OCI-LY7 (cell line): ENCODE measurements around the gene PPP1R3E. TPM values are rescaled to one million over a fixed set of nuclear protein-coding genes. Genes with fewer than 3 reads are reported as not detected.

Experiments
- BruUV-seq: library from RNA; stranded (reverse); fragments of 400-500 nt; replicated peaks from 2 replicates; lab custom pipeline; 2021; lab: Mats Ljungman, UMichigan
- CTCF ChIA-PET: fragments of 300-600 bp; sonication (Branson Sonifier 250); formaldehyde crosslinking; loops from one replicate; lab custom pipeline; 2022; ENCODE audit warnings: antibody characterized with exemption; ENCODE audit not compliant: unreplicated experiment; lab: Charles Lee
- POLR2A ChIA-PET: fragments of 300-600 bp; sonication (Branson Sonifier 250); formaldehyde crosslinking; loops from one replicate; lab custom pipeline; 2022; ENCODE audit warnings: antibody characterized with exemption; lab: Charles Lee
- DNase-seq: peaks from one replicate; pipeline ENCODE4 v3.0.0-alpha.2; 2015; ENCODE audit warnings: low spot score
- H2AFZ ChIP-seq: fragments of 200-600 bp; sonication (generic), shearing (Covaris generic); 2 replicates; pipeline ENCODE4 v1.6.1; 2014; ENCODE audit warnings: mild to moderate bottlenecking, antibody characterized with exemption, low read length, moderate library complexity
- H3K27ac ChIP-seq: fragments of 200-600 bp; sonication (generic); 2 replicates; pipeline ENCODE4 v1.5.1; 2014; ENCODE audit warnings: mixed run types, low read depth, mild to moderate bottlenecking, moderate library complexity, low read length, inconsistent platforms; ENCODE audit not compliant: poor library complexity, severe bottlenecking
- H3K36me3 ChIP-seq: fragments of 200-600 bp; sonication (generic); 2 replicates; pipeline ENCODE4 v1.6.1; 2014; ENCODE audit warnings: mild to moderate bottlenecking, antibody characterized with exemption, low read length, moderate library complexity, mixed read lengths; ENCODE audit not compliant: insufficient read depth
- H3K4me1 ChIP-seq: fragments of 200-600 bp; sonication (generic); 2 replicates; pipeline ENCODE4 v1.5.1; 2014; ENCODE audit warnings: mild to moderate bottlenecking, low read length; ENCODE audit not compliant: insufficient read depth, poor library complexity, severe bottlenecking
- H3K4me2 ChIP-seq: fragments of 200-600 bp; sonication (generic); 2 replicates; pipeline ENCODE4 v1.6.1; 2014; ENCODE audit warnings: mild to moderate bottlenecking, low read length
- H3K4me3 ChIP-seq: fragments of 200-600 bp; sonication (generic); 2 replicates; pipeline ENCODE4 v1.5.1; 2014; ENCODE audit warnings: mild to moderate bottlenecking, low read depth, low read length; ENCODE audit not compliant: poor library complexity, severe bottlenecking
- H3K79me2 ChIP-seq: fragments of 200-600 bp; sonication (generic); 2 replicates; pipeline ENCODE4 v1.6.1; 2016; ENCODE audit warnings: low read depth, mild to moderate bottlenecking, low read length, moderate library complexity, mixed read lengths; ENCODE audit not compliant: insufficient read depth
- H3K9me2 ChIP-seq: fragments of 200-600 bp; sonication (generic); 2 replicates; pipeline ENCODE4 v1.6.1; 2016; ENCODE audit warnings: mild to moderate bottlenecking, low read length, mixed read lengths; ENCODE audit not compliant: insufficient read depth
- H3K9me3 ChIP-seq: fragments of 200-600 bp; sonication (generic); 2 replicates; pipeline ENCODE4 v1.6.1; 2014; ENCODE audit warnings: mild to moderate bottlenecking, mixed run types, low read length, mixed read lengths
- H4K20me1 ChIP-seq: fragments of 200-600 bp; sonication (generic); 2 replicates; pipeline ENCODE4 v1.6.1; 2014; ENCODE audit warnings: mild to moderate bottlenecking, antibody characterized with exemption, low read length, moderate library complexity, mixed read lengths; ENCODE audit not compliant: insufficient read depth
- EZH2phosphoT487 ChIP-seq: fragments of 200-600 bp; sonication (generic); IDR thresholded peaks from 2 replicates; pipeline ENCODE4 v1.6.1; 2018; ENCODE audit warnings: low read depth, borderline replicate concordance, mild to moderate bottlenecking, mixed run types, antibody characterized with exemption, low read length, moderate library complexity, mixed read lengths
- intact Hi-C: fragments of 100-400 bp; cut with micrococcal nuclease; formaldehyde crosslinking; loops from one replicate; pipeline ENCODE4 v1.10.0; 2022; ENCODE audit not compliant: unreplicated experiment
- total RNA-seq, 2 experiments: library from RNA; depleted of rRNA in 1 of 2; stranded (reverse); fragments of >200 nt in 1 of 2; shearing (Covaris generic) in 1 of 2; gene quantifications; 2 replicates each; pipeline ENCODE4 v1.2.3, GENCODE V29; 2014 to 2022
- TF ChIP-seq, protein P1 (sequence below): fragments of 200-600 bp; sonication (generic); conservative IDR thresholded peaks from 2 replicates; pipeline ENCODE4 v1.5.1; 2014; ENCODE audit warnings: mild to moderate bottlenecking, antibody characterized with exemption, low read length, moderate library complexity, mixed read lengths

Gene PPP1R3E
- total RNA-seq, 2 experiments from 2014 or later = 31.0 to 95.5 TPM

DNA sequence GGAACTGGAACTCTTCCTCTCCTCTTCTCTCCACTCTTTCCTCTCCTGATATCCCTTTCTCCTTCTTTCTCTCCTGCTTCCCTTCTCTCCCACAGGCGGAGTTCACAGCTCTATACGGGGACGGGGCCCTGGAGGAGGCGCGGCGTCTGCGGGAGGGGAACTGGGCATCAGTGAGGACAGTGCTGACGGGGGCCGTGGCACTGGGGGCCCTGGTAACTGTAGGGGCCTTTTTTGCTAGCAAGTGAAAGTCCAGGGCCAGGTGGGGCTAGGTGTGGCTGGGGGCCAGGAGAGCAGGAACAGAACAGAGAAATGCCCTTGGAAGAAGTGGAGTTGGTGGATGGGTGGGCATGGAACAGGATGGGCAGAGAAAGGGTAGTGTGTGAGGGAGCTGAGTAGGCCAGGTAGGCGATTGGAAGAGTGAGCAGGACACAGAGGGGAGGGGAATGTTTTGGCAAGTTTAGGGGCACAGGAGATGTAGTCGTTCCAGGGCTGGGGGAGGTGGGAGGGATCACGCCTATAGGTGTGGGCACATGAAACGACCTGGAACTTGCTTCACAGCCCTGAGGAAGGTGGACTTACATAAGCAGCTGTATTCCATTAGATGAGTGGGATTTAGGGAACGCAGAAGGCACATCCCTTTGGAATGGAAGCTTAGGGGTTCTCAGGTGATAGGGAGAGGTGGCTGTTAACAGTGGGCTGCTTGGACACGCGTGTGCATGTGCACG lies 6.2 kb upstream of the PPP1R3E start:
- no peak for TF ChIP-seq EZH2phosphoT487
- TF ChIP-seq, protein P1, sequence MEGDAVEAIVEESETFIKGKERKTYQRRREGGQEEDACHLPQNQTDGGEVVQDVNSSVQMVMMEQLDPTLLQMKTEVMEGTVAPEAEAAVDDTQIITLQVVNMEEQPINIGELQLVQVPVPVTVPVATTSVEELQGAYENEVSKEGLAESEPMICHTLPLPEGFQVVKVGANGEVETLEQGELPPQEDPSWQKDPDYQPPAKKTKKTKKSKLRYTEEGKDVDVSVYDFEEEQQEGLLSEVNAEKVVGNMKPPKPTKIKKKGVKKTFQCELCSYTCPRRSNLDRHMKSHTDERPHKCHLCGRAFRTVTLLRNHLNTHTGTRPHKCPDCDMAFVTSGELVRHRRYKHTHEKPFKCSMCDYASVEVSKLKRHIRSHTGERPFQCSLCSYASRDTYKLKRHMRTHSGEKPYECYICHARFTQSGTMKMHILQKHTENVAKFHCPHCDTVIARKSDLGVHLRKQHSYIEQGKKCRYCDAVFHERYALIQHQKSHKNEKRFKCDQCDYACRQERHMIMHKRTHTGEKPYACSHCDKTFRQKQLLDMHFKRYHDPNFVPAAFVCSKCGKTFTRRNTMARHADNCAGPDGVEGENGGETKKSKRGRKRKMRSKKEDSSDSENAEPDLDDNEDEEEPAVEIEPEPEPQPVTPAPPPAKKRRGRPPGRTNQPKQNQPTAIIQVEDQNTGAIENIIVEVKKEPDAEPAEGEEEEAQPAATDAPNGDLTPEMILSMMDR = no peak
- intact Hi-C loops = loop anchor here (10.0 kb wide), 1 partner anchor 836 kb away; the partner anchor contains the start of genes EMC9, PSME2 and RNF31
- Histone ChIP-seq H3K4me3 (no peak overlapping the region), H3K4me1 (peaks cover 28% of the 10 kb centered on the region), H3K9me3 (no peaks in the 10 kb centered on the region), H3K79me2 (no peaks in the 10 kb centered on the region; the same call in 1 of the 2 replicates), H4K20me1 (no peaks in the 10 kb centered on the region), H3K27ac (no peak overlapping the region), H3K9me2 (no peaks in the 10 kb centered on the region), H3K4me2 (no peak overlapping the region), H2AFZ (no peak overlapping the region), H3K36me3 (no peaks in the 10 kb centered on the region; the same call in 1 of the 2 replicates)
- no TSS peak for BruUV-seq
- DNase-seq = no peak
- POLR2A ChIA-PET = interaction anchor here (9.4 kb wide), 1 partner anchor 12 kb away, joined by 122 read pairs; the partner anchor contains the start of gene PABPN1
- CTCF ChIA-PET = no interaction called here

DNA sequence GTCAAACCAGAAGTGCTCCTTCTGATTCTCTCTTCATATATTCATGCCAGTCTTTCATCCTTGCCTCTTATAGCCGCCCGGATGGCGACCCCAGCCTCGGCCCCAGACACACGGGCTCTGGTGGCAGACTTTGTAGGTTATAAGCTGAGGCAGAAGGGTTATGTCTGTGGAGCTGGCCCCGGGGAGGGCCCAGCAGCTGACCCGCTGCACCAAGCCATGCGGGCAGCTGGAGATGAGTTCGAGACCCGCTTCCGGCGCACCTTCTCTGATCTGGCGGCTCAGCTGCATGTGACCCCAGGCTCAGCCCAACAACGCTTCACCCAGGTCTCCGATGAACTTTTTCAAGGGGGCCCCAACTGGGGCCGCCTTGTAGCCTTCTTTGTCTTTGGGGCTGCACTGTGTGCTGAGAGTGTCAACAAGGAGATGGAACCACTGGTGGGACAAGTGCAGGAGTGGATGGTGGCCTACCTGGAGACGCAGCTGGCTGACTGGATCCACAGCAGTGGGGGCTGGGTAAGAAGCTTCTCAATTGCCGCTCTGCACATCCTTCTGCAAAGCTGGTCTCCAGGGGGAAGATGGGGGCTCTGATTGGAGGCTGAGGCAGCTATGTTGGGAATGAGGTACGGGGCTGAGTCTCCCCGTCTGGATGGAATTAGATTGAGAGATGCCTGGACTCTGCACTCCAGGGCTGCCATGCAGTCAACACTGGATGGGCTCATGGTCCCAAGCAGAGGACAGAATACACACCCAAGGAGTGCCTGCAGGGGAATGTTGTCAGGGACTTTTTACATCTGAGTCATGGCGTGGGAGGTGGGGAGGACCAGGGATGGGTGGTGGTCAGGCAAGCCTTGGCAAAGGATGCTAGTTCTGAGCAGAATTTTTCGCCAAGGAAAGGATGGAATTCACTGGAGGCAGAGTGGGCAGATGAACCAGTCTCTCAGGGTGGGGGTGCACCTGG lies 5.3 kb upstream of the PPP1R3E start:
- H4K20me1 ChIP-seq = no peaks in the 10 kb centered on the region
- CTCF ChIA-PET = interaction anchor here (1.4 kb wide), 1 partner anchor 13 kb away, joined by 4 read pairs; no protein-coding TSS in a partner anchor
- no peak overlapping the region for H3K27ac ChIP-seq
- H3K4me3 ChIP-seq = no peak overlapping the region
- TF ChIP-seq, protein P1 = no peak
- TF ChIP-seq EZH2phosphoT487 = no peak
- DNase-seq = no peak
- intact Hi-C loops = loop anchor here (2.0 to 10.0 kb wide), 2 partner anchors 13 to 837 kb away; partner anchors contain the start of genes EMC9, PABPN1, PSME2 and RNF31
- POLR2A ChIA-PET = interaction anchor here (9.4 kb wide), 1 partner anchor 13 kb away, joined by 122 read pairs; the partner anchor contains the start of gene PABPN1
- no TSS peak for BruUV-seq
- no peaks in the 10 kb centered on the region; the same call in 1 of the 2 replicates for H3K79me2 ChIP-seq
- peaks cover 31% of the 10 kb centered on the region for H3K4me1 ChIP-seq
- H2AFZ ChIP-seq = no peak overlapping the region
- H3K9me3 ChIP-seq = no peaks in the 10 kb centered on the region
- H3K36me3 ChIP-seq = no peaks in the 10 kb centered on the region; the same call in 1 of the 2 replicates
- H3K9me2 ChIP-seq = no peaks in the 10 kb centered on the region
- peak overlapping the region; percentile 81 for H3K4me2 ChIP-seq
